ENCODE results near the gene CDK6.
"Not testable (repeated sequence)": the region's sequence is repeated elsewhere in the genome, so short reads cannot be mapped to it uniquely, and the experiment has no call there.

CDK6 gene

GRCh38 chr7:92836489-92836999, at the start of gene CDK6:
CDK6 (minus strand) TSS chr7:92836573; CDS start chr7:92833323, 3,250 bp downstream.
- DNase-seq, result no peak

GRCh38 chr7:92886039-92886438, 49.7 kb upstream of the CDK6 start:
- not testable (repeated sequence) for DNase-seq

DNA sequence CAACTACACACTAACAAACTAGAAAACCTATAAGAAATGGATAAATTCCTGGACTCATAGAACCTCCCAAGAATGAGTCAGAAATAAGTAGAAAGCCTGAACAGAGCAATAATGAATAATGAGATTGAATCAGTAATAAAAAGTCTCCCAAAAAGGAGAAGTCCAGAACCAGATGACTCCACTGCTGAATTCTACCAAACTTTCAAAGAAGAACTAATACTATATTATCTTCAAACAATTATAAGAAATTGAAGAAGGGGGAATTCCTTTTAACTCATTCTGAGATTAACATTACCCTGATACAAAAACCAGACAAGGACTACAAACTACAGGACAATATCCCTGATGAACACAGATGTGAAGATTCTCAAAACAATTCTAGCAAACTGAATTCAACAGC, 47.8 kb upstream of the CDK6 start:
- no peak for DNase-seq

DNA sequence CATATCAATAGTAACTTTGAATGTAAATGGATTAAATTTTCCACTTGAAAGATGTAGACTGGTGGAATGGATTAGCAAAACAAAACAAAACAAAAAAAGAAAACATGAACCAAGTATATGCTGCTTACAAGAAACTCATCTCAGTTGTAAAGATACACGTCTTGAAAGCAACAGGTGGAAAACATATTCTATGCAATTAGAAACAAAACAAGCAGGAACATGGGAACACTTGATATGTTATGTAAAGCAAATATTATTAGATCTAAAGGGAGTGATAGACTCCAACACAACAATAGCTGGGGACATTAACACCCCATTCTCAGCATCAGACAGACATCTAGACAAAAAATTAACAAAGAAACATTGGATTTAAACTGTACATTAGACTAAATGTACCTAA, 46.4 kb upstream of the CDK6 start:
- no peak for DNase-seq

GRCh38 chr7:92881091-92881485, 44.7 kb upstream of the CDK6 start:
- no peak for DNase-seq

DNA sequence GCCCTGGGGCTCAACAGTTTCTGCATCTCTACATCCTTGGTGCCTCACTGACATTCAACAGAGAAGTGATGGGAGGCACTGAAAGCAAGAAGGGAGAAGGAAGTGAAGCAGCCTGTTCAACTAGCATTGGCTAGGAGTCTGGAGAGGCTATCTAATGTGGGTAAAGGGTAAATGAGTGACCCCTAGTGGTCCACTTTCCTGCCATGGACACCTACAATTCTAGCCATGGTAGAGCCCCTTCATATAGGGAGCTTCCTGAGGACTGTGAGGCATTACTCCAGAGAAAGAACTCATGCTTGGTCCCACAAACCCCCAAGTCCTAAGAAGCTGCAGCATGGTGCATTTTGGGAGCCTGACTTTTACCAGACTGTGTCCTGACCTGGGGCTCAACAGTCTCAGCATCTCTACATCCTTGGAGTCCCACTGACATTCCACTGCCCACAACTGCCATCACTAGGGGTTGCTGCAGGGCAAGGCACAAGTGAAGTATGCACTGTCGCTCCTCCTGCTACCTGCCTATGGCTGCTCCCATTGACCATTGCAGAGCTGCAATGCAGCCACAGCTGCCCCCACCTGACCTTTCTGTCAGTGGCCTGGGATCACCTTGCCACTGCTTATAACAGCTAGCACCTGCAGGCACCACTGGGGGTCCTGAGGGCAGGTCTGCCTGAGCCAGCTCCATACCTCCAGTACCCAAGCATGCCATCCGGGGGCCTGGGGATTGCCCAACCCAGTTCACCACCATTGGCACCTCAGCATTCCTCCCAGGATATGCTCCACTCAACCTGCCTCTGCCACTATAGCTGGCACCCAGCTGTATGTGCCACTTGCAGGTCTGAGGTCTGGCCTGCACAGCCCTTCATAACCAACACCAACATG, 44.1 kb upstream of the CDK6 start:
- DNase-seq, result peak; percentile 14 to 34

DNA sequence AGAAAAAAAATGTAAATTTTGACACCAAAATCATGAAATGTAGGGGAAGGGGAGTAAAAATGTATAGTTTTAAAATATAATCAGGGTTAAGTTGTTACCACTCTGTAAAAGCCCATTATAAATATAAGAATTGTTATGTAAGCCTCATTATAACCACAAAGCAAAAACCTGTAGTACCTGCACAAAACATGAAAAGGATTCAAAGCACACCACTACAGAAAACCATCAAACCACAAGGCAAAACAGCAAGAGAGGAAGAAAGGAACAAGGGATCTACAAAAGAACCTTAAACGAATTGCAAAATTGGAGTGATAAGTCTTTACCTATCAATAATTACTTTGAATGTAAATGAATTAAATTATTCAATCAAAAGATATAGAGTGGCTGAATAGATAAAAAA, 41.0 kb upstream of the CDK6 start:
- no peak for DNase-seq

DNA sequence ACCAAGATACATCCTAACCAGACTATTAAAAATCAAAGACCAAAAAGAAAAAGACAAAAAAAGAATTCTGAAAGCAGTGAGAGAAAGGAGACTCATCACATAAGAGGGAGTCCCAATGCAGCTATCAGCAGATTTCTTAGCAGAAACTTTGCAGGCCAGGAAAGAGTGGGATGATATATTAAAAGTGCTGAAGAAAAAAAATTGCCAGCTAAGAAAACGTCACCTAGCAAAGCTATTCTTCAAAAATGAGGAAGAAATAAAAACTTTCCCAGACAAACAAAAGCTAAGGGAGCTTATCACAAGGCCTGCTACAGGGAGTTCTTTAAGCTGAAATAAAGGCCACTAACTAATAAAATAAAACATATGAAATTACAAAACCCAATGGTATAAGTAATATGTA, 40.5 kb upstream of the CDK6 start:
- peak; percentile 28 to 38 for DNase-seq

GRCh38 chr7:92875719-92876118, 39.3 kb upstream of the CDK6 start:
- no peak for DNase-seq

DNA sequence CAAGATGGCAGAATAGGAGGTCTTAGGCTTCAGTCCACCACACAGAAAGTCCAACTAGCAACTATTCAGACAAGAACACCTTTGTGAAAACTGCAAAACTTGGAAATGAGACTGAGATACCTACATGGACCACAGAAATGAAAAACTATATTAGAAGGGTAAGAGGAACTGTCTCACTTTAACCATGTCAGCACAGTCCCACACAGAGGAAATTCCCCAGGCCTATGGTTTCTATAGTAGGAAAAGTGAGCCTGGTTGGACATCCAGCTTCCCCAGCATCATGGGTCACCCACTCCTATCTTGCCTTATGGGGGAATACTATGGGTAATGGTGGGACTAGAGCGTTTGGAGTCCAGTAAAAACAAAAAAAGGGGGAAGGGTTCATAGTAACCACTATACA, 38.8 kb upstream of the CDK6 start:
- peak; percentile 29 to 38 for DNase-seq

GRCh38 chr7:92874567-92874966, 38.2 kb upstream of the CDK6 start:
- no peak for DNase-seq

DNA sequence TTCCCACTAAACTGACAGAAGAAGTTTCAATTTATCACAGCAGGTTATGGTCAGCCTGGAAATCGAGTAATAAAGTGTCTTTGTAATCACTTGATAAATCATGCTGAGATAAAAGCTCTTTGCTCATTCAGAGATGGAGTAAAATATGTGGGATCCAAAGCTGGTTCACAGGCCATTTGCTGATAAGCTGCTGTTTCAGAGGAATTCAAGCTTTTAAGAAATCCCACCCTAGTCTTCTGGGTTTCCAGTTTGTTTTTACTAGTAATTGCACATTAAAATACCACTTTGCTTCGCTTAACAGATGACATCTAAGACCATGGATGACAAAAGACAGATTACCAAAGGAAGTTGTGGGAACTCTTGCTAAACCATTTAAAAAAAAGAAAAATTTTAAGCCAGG, 37.4 kb upstream of the CDK6 start:
- DNase-seq, result no peak

GRCh38 chr7:92872701-92873100, 36.3 kb upstream of the CDK6 start:
- no peak for DNase-seq

- DNase-seq, result no peak
Measured at GRCh38 chr7:92868683-92869293, 32.4 kb upstream of the CDK6 start.

GRCh38 chr7:92864169-92864568, 27.8 kb upstream of the CDK6 start:
- DNase-seq, result peak; percentile 8 to 38

DNA sequence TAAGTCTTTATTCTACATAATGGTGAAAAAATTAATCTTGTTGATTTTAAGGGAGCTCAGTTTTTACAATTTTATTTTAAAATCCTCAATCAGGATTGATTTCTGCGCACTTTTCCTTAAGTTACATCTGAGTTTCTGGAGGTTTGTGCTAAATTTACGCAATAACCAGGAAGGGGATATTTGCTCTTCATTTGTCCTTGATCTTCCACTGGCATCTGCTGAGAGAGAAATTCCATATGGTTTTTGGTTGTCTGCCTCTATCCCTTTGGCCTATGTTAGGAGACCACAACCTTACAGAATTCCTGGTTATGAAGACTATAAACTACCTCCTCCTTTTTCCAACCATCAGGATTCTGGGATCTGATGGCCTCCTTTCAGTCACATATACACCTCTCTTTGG, 20.1 kb upstream of the CDK6 start:
- no peak for DNase-seq

DNA sequence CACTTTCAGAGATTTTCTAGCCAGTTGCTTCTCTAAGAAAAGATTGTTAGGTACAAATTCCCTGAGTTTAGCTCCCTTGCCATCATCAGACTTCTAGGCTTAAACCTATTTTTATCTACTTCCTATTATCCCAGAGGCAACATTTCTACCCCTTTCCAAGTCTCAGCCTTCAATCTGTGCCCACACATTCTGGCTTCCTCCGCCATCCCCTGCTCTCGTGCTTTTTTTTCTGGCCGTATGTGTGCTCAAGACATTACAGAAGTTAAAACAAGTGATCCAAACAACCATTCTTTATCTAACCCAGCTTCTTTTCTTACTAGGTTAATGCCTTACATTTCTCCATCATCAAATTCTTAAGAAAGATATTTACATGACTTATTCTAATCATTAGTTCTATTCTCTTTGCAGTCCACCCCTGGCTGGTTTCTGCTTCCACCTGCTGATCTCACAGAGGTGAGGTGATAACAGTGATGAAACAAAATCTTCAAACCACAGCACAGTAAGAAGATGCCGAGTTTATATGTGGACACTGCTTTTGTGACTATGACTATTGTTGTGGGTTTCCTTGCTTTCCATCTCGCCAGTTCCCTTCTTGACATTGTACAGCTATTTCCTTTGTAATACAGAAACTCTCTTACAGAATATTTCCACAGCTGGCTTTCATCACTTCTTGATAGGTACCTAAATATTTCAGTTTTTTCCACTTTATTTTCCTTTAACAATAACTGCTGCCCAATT, 18.3 kb upstream of the CDK6 start:
- no peak for DNase-seq

- DNase-seq, result no peak
Measured at GRCh38 chr7:92851732-92852131, 15.4 kb upstream of the CDK6 start.

DNA sequence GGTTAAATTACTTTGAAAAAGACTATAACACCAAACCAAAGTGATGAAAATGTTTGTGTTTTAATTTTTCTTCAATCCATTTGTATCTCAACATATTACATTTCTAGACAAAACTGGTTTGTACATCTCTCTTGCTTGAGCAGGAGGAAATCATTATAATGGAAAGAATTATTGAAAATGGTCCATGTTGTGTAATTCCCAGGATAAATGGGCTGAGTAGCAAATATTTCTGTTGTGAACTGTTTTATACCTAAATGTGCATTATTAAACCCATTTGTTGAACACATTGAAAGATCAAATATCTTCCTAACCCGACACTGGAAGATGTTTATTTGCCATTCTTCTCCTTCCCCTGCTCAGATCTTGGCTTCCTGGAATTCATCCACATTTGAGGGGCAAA, 14.1 kb upstream of the CDK6 start:
- DNase-seq, result no peak

GRCh38 chr7:92849322-92849721, 12.9 kb upstream of the CDK6 start:
- no peak for DNase-seq

GRCh38 chr7:92848851-92849250, 12.5 kb upstream of the CDK6 start:
- no peak for DNase-seq

DNA sequence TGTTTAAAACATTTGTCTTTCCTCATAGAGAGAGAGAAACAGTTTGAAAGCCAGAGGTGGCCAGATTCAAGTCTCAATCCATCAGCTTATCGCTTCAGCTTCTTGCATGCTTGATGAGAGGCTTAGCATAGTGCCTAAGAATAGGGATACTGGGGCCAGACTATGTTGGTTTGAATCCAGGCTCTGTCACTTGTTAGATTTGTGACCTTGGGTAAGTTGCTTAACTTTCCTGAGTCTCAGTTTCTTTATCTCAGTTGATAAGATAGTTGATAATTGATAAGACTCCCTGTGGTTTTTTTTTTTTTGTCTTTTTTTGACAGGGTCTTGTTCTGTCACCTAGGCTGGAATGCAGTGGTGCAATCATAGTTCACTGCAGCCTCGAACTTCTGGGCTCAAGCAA, 12.1 kb upstream of the CDK6 start:
- DNase-seq, result no peak

- no peak for DNase-seq
Measured at GRCh38 chr7:92847305-92847704, 10.9 kb upstream of the CDK6 start.

DNA sequence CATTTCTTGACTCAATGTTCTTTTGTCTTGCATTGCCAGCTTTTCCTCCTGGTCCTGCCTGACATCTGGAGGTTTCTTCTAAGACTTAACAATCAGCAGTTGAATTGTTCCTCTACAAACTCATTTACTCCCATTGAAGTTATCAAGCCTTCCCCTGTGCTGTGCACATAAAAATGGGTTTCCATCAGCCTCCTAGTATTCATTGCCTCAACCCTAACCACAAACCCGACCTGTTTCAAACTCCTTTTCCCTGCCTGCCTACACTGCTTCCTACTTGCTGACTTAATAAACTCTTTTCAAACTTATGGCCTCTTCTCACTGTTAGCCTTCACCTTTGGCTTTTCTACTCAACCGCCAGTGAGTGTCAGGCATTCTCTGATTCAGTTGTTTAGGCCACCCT, 9.4 kb upstream of the CDK6 start:
- DNase-seq, result no peak

Measured in inflammatory macrophage treated with lipopolysaccharide for 1 hour (primary cell).